HG03064 (cell line): Measurements from ENCODE around the gene LIF.
"Not testable (repeated sequence)": the region's sequence is repeated elsewhere in the genome, so short reads cannot be mapped to it uniquely, and the experiment has no call there.

ENCODE experiments used
- ATAC-seq: cut with Tn5 transposase; IDR thresholded peaks from one replicate; pipeline ENCODE4 v1.9.1; 2021; ENCODE audit warnings: low read depth; ENCODE audit not compliant: unreplicated experiment

Gene LIF

DNA sequence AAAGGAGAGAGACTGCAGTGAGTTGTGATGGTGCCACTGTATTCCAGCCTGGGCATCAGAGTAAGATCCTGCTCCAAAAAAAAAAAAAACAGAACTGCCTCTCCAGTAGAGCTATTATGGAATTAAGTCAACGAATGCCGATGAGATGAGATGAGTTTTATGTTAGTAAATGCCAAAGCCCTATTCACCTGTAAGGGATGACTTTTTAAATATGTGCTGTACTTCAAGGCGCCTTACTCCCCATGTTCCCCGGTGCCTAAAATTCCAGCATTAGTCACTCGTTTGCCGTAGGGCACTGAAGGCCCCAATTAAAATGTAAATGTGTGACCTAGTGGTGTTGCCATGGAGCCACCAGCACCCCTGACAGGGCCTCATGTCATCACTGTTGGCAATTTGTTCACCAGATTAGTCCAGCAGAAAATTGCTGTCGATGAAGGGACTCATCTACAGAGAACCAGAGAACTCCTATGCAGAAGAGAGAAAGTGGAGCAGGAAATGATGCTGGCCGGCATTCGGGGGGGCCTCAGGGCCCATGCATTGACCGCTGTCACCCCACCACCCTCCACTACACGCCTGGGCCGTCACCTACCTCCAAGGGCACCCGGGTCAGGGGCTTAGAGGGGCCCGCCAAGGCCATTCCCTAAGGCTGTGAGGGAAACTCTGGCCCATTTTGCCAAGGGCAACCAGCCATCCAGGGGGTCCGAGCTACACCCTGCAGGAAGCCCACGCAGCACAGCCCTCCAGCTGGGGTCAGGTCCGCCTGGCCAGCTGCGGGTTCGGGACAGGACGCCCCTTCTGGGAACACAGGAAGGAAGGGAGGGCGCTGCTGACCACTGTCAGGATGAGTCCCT is 17.8 kb downstream of the LIF start:
- no peak for ATAC-seq

DNA sequence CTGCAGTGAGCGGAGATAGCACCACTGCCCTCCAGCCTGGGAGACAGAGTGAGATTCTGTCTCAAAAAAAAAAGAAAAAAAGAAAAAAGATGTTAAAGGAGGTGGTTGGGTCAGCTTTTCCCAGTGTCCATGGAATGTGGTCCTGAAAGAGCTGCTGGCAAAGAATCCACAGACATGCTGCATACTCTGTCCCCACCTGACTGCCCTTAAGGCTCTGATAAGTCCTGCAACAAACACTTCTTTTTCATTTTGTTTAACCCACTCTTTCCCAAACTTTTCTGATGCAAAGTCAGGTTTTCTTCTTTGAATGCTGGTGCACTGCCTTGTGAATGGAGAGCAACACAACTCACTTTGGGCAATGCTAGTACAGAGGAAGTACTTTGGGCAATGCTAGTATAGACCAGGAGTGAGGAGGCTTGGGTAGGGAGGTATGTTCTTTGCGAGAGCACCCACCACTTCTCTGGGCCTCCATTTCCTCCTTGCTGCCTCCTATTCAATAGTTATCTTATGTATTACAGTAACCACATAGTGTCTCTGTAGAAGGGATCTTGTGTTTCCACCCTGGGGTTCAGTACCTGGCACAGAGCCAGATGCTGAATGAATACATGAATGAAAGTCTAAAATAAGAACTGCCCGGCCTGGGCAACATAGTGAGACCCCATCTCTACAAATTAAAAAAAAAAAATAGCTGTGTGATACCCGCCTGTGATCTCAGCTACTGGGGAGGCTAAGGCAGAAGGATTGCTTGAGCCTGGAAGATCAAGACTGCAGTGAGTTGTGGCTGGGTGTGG is 18.9 kb downstream of the LIF start:
- ATAC-seq = no peak

DNA sequence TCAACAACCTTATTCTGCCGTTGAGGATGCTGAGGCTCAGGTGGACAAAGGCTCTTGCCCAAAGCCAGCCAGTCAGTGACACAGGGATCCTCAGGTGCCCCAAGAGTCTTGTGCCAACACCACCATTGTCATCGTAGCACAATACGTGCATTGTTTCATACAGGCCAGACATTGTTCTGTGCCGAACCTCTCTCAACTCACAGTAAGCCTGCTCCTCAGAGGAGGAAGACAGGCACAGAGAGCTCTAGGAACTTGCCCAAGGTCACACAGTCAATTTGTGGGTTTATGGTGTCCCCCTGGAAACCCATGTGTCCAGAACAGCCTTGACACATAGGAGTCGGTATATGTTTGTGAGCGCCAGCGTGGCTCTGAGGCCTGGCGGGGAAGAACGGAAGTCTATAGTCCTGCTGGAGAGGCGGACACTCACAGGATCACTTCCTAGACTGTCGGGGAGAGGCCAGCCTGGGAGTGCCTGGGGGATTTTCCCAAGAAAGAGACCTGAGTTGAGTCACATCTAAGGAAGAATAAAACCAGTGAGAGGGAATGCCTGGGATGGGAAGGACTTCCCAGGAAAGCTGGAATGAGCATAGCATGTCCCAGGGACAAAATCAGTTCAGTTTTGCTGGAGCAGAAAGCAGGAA is 20.2 kb downstream of the LIF start:
- ATAC-seq = no peak

DNA sequence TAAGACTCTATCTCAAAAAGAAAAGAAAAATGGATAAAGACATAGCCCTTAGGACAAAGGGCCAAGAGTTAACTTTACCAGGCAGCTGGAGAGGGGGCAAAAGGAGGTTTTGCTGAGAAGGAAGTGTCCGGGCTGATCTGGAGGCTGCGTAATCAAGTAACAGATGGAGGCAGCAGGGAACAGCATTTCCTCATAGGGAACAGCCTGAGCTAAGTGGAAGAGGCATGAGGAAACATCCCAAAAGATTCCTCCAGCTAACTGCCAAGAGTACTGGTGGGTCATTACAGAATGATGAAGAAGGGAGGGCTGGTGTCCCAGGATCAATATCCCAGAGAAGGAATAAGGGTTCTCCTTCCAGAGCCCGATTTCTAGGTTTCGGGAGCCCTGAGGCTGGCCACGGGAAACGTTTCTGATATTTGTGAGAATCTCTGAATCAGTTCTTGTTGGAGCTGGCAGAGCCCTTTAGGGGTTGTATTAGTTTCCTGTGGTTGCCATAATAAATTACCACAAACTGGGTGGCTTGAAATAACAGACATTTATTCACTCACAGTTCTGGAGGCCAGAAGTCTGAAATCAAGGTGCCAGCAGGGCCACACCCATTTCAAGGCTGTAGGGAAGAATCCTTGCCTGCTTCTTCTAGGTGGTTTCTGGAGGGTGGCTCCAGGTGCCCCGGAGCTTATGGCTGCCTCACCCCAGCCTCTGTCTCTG is 21.2 kb downstream of the LIF start:
- ATAC-seq = no peak

DNA sequence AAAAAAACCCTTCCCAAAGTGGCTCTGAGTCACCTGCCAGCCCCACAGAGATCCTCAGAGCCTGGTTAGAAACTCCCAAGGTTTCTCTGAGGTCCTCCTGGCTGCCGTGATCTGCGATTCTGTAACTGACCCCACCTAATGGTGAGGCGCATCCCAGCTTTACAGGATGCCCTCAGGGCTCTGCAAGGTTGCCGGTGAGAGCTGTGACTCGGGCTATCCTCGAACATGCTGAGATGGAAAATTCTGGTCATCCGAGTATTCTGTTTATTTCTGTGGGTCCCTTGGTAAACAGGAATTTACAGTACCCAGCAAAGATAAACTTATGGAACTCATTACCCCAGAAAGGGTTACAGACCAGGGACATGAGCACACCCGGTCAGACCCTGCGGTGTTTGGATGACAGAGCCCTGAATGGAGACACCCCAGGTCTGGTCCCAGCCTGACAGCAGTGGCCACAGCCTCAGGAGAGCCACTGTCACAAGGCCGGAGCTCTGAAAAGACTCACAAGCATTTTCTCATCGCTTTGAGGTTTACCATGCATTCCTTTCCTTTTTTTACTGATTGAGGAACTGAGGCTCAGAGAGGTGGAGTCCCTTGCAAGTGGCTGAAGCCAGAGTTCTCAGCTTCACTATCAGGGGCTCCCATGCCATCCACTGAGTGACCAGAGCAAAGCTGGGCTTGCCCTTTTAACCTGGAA is 22.2 kb downstream of the LIF start:
- ATAC-seq = no peak

DNA sequence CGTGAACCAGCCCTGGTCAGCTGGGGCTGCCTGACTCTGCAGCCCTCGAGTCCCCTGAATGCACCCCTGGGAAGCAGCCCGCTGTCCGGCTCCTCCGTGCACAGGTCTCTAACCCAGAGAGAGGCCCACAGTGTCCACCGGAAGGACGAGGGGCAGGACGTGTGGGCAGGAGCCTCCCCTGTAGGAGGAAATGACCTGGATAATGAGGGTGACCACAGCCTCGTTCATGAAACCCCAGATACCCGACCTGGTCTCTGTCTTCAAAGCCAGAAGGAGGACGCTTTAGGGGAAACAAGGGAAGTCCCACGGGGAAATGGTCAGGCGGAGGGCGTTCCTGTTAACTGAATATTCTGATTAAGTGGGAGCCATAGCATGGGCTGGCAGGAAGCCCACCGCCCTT is 23.3 kb downstream of the LIF start:
- ATAC-seq = no peak

DNA sequence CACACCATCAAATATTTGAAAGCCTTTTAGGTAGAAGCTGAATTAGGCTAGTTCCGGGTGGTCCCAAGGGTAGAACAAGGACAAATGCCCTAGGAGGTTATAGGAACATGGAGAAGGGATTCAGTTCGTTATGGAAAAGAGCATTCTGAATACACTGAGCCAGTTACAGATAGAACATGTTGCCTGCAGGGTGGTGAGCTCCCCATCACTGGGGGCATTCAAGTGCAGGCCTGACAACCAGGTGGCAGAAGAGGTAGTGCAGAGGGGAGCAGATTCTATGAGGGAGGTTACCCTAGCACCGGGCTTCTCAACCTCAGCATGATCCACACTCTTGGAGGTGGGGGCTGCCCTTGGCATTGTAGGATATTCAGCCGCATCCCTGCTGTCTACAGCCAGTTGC is 24.2 kb downstream of the LIF start:
- no peak for ATAC-seq

DNA sequence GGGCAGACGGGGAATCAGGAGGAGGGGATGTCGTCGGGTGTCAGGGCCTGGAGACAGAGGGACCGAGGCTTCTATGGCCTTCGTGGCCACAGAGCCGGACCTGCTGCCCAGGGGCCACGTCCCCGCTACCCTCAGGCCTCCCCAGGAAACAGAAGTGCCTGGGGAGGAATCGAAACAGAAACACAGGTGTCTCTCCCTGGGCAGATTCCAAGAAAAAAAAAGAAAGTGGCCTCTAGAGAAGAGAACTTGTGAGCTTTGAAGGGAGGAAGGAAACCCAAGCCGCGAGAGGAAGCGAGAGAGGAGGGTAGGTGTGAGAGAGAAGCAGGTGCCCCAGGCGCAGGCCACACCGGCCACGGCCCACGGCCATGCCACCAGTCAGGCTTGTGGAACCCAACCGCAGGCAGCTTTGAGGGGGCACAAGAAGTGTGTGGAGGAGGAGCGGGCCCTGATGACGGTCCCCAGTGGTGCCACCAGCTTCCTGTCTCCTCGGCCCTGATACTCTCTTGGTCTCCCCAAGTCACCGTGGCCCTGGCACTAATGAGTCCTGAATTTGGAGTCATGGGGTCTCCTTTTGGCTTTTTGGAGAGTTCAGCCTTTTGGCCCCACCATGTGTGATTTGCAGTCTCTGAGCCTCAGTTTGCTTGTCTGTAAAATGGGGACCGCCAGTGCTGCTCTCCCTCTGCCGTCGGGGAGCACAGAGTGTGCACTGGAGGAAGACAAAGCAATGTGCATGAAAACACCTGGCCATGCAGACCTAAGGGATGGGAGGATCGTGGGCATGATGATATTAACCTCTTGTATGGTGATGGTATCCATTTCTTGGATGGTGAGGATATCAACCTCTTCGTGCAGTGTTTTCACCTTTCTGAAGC is 25.2 kb downstream of the LIF start:
- no peak for ATAC-seq

DNA sequence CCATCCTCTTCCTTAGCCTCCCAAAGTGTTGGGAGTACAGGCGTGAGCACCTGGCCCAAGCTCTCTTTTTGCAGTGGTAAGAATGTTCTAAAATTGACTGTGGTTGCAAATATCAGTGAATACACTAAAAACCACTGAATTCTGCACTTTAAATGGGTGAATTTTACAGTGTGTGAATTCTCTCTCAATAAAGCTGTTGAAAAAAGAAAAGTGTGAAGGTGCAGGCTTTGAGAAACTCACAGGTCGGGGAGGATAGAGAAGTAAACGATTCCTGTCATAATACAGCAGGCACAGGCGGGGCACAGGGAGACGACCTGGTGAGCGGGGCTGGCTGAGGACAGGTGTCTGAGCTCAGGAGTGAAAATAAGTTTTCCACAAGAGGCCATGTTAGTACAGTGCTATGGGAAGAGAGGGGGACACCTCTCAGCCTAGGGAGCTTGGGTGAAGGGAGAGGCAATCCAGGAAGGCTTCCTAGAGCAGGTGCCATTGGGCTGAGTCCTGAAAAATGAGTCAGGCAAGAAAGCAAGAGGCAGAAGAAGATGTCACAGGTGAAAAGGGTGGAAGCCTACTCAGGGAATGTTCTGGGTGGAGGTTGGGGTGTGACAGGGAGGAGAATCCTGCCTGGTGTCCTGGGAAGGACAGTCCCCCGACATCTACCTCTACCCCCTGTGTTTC is 26.1 kb downstream of the LIF start:
- no peak for ATAC-seq

DNA sequence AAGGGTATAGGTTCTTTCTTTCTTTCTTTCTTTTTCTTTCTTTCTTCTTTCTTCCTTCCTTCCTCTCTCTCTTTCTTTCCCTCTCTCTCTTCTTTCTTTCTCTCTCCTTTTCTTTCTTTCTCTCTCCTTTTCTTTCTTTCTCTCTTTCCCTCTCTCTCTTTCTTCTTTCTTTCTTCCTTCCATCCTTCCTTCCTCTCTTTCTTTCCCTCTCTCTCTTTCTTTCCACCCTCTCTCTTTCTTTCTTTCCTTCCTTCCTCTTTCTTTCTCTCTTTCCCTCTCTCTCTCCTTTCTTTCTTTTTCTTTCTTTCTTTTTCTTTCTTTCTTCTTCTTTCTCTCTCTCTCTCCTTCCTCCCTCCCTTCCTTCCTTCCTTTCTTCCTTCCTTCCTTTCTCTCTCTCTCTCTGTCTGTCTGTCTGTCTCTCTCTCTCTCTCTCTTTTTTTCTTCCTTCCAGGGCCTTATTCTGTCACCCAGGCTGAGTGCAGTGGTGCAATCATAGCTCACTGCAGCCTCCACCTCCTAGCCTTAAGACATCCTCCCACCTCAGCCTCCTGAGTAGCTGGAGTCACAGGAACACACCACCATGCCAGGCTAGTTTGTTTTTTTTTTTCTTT is 26.8 kb downstream of the LIF start:
- ATAC-seq = no peak

DNA sequence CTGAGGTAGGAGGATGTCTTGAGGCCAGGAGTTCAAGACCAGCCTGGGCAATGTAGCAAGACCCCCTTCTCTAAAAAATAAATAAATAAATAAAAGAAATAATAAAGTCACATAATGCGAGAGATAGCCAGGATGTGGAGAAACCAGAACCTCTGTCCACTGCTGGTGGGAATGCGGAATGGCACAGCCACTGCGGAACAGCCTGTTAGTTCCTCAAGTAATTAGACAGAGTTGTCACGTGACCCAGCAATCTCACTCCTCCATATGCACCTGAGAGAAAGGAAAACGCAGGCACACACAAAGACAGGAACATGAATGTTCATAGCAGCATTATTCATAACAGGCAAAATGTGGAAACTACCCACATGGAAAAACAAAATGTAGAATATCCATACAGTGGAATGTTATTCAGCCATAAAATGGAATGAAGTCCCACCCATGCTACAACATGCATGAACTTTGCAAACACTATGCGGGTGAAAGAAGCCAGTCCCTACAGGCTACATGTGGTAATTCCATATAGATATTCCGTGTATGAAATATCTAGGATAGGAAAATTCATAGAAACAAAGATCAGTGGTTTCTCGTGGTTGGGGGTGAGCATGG is 27.4 kb downstream of the LIF start:
- ATAC-seq = no peak

DNA sequence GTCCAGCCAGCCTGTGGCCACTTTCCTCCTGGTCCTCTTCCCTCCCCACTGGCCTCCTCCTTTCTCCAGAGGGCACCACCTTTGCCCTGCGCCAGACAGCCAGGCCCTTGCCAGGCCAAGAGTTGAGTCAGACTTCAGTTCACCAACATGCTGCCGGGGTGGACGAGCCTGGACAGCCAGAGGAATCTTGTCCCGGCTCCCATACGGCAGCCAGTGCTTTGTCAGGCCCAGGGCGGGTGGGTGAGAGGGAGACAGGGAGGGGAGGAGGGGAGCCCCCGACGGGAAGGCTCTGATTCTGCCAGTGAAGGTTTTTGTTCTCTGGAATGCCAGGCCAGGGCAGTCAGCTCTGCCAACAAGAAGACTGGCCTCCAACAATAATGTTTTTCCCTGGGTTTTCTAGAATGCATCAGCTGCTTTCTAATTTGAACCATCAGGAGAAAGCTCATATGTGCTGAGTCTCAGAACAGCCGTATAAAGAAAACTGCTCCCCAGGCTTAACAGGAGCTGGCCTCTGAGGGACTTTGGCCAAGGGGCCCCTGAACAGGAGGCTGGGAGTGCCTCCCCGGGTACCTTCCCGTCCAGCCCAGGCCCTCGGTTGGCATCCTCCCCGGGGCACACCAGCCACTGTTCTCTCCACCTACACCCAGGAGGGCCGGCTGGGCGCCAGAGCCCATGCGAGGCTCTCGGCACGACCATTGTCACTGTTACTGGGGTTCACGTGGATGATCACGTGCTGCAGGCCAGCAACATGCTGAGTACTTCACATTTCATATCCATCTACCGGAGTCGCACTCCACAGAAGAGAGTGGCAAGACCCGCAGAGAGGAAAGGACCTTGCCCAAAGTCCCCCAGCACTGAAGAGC is 28.6 kb downstream of the LIF start:
- no peak for ATAC-seq

DNA sequence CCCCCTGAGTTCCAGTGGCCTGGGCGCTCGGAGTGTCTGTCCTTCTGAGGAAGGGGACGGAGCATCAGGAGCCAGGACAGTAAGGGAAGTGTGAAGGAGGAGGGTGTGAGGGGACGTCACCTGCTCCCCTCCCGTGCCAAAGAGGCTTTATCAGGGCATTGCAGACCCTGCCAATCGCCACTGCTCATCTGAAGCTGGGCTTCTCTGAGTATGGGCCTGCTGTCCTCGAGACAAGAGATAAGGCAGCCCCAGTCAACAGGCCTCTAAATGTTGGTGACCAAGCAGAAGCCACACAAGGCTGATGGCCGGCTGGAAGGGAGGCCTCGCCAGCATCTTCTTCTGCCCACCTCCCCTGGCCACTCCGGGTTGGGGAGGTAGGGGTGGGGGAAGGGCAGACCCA is 29.8 kb downstream of the LIF start:
- ATAC-seq = no peak

DNA sequence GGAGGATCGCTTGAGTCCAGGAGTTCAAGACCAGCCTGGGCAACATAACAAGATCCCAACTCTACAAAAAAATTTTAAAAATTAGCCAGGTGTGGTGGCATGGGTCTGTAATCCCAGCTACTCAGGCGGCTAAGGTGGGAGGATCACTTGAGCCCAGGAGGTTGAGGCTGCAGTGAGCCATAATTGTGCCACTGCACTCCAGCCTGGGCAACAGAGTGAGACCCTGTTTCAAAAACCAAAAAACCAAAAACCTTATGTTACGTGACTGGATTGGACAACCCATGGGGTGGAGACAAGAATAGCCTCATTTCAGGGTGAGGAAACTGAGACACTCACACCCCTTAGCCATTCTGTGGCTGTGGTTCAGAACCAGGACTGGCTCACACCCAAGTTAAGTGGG is 30.3 kb downstream of the LIF start:
- not testable (repeated sequence) for ATAC-seq

DNA sequence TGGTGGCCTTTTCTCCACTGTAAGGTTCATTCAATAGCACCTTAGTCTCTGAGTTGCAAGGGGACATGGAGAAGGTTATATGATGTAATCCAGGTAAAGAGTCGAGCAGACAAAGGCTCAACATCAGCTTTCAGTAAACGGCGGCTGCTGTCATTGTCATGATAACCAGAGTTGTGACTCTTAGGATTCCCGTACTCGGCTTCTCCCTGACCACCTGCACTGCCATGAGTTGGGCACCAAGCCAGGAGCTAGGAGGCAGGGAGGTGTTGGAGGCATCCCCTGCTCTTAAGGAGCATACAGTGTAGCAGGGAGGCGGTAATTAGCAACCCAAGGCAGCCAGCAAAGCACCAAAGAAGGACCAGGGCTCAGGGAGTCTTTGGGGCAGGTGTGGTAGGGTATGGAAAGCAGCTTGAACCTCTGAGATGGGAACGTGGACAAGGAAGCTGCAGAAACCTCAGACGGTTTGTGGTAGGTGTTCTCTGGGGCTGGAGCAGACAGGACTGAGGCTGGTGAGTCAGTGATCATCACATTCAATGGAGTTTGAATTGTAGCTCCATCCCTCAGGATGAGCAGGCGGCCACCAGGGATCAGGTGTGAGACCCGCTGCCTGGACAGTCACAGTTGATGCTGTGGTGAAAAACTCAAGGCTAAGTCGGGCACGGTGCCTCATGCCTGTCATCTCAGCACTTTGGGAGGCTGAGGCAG is 31.7 kb downstream of the LIF start:
- ATAC-seq = no peak

DNA sequence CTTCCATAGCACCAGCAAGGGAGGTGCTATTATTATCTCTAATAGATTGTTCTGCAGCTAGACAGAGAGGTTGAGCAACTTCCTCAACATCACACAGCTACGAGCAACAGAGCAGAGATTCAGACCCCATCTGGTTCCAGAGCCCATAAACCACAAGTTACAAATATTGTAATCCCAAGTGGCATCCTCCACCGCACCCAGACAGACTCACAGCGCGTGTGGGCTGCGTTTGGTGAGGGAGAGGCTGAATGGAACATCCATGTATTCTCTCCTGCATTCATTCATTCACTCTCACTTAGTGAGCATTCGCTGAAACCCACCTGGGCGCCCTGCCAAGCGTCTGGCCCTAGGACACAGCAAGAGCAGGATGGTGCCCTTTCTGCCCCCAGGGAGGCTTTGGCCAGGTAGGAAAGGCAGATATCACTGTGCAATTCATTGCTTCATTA is 33.5 kb downstream of the LIF start:
- ATAC-seq = no peak
